Thoracic aorta (tissue), 2 donors: ENCODE measurements around the gene NET1. TPM values are rescaled to one million over a fixed set of nuclear protein-coding genes. Genes with fewer than 3 reads are reported as not detected.

Experiments used
- ATAC-seq: fragments of 150-250 bp; one replicate; pipeline ENCODE4 v1.8.0; 2017; ENCODE audit warnings: low read depth; ENCODE audit not compliant: insufficient number of reproducible peaks, low FRiP score
- DNase-seq: peaks from one replicate; pipeline ENCODE4 v3.0.0-alpha.2; 2020; ENCODE audit warnings: low spot score
- H3K27ac ChIP-seq, 2 donors: fragments of 200-600 bp; sonication (generic); 1 replicate in 1 of 2; 2 replicates in 1 of 2; pipeline ENCODE4 v1.5.1; 2016; ENCODE audit warnings: mild to moderate bottlenecking in 2 of 2, moderate library complexity in 2 of 2
- H3K27me3 ChIP-seq: fragments of 200-600 bp; sonication (generic); replicated peaks from 2 replicates; pipeline ENCODE4 v1.6.0; 2016; ENCODE audit warnings: mild to moderate bottlenecking; ENCODE audit not compliant: insufficient read depth
- H3K36me3 ChIP-seq: fragments of 200-600 bp; sonication (generic); one replicate; pipeline ENCODE4 v1.5.1; 2016
- H3K4me1 ChIP-seq, 2 donors: fragments of 200-600 bp; sonication (generic); 1 replicate in 1 of 2; 2 replicates in 1 of 2; pipeline versions ENCODE4 v1.5.1 to v1.6.0; 2016; ENCODE audit warnings: low read depth in 2 of 2, mild to moderate bottlenecking in 1 of 2; ENCODE audit not compliant: control insufficient read depth in 1 of 2
- H3K4me3 ChIP-seq: fragments of 200-600 bp; sonication (generic); 2 replicates; pipeline ENCODE4 v1.5.1; 2016; ENCODE audit warnings: mild to moderate bottlenecking
- H3K9me3 ChIP-seq: fragments of 200-600 bp; sonication (generic); 2 replicates; pipeline ENCODE4 v1.5.1; 2016
- total RNA-seq, 2 donors: library from RNA; depleted of rRNA; stranded (reverse); fragments of >200 nt; gene quantifications; one replicate each; pipeline versions ENCODE4 v1.1.0 to v1.2.3, GENCODE V29; 2016
- TF ChIP-seq, protein P1 (sequence below): fragments of 200-600 bp; sonication (generic); IDR thresholded peaks from one replicate; pipeline ENCODE4 v1.5.1; 2019; ENCODE audit warnings: antibody characterized with exemption

The NET1 gene
- total RNA-seq, 2 donors from 2014 or later = 117 to 232 TPM

- DNase-seq = no peak
- Histone ChIP-seq H3K36me3 (no peaks in the 10 kb centered on the region), H3K27me3 (no peaks in the 10 kb centered on the region), H3K27ac (no peak overlapping the region), H3K9me3 (no peaks in the 10 kb centered on the region), H3K4me3 (no peak overlapping the region), H3K4me1 (no peaks in the 10 kb centered on the region)
- TF ChIP-seq, protein P1, sequence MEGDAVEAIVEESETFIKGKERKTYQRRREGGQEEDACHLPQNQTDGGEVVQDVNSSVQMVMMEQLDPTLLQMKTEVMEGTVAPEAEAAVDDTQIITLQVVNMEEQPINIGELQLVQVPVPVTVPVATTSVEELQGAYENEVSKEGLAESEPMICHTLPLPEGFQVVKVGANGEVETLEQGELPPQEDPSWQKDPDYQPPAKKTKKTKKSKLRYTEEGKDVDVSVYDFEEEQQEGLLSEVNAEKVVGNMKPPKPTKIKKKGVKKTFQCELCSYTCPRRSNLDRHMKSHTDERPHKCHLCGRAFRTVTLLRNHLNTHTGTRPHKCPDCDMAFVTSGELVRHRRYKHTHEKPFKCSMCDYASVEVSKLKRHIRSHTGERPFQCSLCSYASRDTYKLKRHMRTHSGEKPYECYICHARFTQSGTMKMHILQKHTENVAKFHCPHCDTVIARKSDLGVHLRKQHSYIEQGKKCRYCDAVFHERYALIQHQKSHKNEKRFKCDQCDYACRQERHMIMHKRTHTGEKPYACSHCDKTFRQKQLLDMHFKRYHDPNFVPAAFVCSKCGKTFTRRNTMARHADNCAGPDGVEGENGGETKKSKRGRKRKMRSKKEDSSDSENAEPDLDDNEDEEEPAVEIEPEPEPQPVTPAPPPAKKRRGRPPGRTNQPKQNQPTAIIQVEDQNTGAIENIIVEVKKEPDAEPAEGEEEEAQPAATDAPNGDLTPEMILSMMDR = no peak
- no peak for ATAC-seq
Measured at GRCh38 chr10:5490032-5490431, 77.7 kb downstream of the NET1 start.

- no peak for DNase-seq
- no peaks in the 10 kb centered on the region for H3K27me3 ChIP-seq
- H3K27ac ChIP-seq = no peak overlapping the region
- H3K4me3 ChIP-seq = no peak overlapping the region
- no peaks in the 10 kb centered on the region for H3K36me3 ChIP-seq
- no peaks in the 10 kb centered on the region for H3K4me1 ChIP-seq
- H3K9me3 ChIP-seq = no peaks in the 10 kb centered on the region
- no peak for ATAC-seq
- TF ChIP-seq, protein P1 = no peak
Measured at GRCh38 chr10:5490698-5491464, 78.5 kb downstream of the NET1 start.

DNA sequence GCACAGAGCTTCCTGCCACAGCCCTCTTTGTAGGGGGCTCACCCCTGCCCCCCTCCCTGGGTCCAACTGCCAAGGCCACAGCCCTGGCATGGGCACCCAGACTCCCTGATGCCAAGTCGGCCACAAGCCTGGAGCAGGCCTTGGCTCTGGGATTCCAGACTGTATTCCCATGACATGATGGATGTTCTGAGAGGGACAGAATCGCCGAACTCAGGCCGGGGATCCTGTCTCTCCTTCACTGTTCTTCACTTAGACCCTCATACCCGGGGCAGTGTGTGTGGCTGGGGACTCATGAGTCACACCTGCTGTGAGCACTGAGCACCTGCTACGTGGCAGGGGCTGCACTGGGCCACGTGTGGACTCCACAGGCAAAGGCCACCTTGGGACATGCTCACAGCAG is 79.1 kb downstream of the NET1 start:
- H3K4me1 ChIP-seq = no peaks in the 10 kb centered on the region
- H3K9me3 ChIP-seq = no peaks in the 10 kb centered on the region
- H3K36me3 ChIP-seq = no peaks in the 10 kb centered on the region
- DNase-seq (no peak), ATAC-seq (no peak)
- TF ChIP-seq, protein P1 = no peak
- H3K27me3 ChIP-seq = no peaks in the 10 kb centered on the region
- H3K4me3 ChIP-seq = no peak overlapping the region
- no peak overlapping the region for H3K27ac ChIP-seq

- Histone ChIP-seq H3K4me1 (no peaks in the 10 kb centered on the region), H3K36me3 (no peaks in the 10 kb centered on the region), H3K9me3 (no peaks in the 10 kb centered on the region), H3K4me3 (no peak overlapping the region), H3K27ac (no peak overlapping the region), H3K27me3 (no peaks in the 10 kb centered on the region)
- ATAC-seq (no peak), DNase-seq (no peak)
- TF ChIP-seq, protein P1 = no peak
Measured at GRCh38 chr10:5492322-5492855, 80.0 kb downstream of the NET1 start.

- H3K9me3 ChIP-seq = no peaks in the 10 kb centered on the region
- TF ChIP-seq, protein P1 = no peak
- no peaks in the 10 kb centered on the region for H3K4me1 ChIP-seq
- DNase-seq (no peak), ATAC-seq (no peak)
- no peak overlapping the region for H3K27ac ChIP-seq
- H3K36me3 ChIP-seq = no peaks in the 10 kb centered on the region
- no peaks in the 10 kb centered on the region for H3K27me3 ChIP-seq
- no peak overlapping the region for H3K4me3 ChIP-seq
Measured at GRCh38 chr10:5492929-5493576, 80.7 kb downstream of the NET1 start.
